Skin epidermis (tissue), 12 donors: Measurements from ENCODE around the gene RYK.
A peak's percentile ranks its signal among the peaks of the same experiment; 100 is the strongest.

Experiments
- H3K27ac ChIP-seq, 21 experiments: fragments of 200-600 bp; sonication (generic) in 11 of 21; one replicate each; pipeline ENCODE4 v1.5.0; 2020; ENCODE audit warnings: mild to moderate bottlenecking in 3 of 21, inconsistent platforms in 2 of 21, moderate library complexity in 2 of 21
- H3K4me3 ChIP-seq, 7 experiments: fragments of 200-600 bp; sonication (generic) in 2 of 7; one replicate each; pipeline ENCODE4 v1.5.0; 2020; ENCODE audit warnings: inconsistent platforms in 2 of 7, mild to moderate bottlenecking in 2 of 7, moderate library complexity in 1 of 7

The RYK gene

DNA sequence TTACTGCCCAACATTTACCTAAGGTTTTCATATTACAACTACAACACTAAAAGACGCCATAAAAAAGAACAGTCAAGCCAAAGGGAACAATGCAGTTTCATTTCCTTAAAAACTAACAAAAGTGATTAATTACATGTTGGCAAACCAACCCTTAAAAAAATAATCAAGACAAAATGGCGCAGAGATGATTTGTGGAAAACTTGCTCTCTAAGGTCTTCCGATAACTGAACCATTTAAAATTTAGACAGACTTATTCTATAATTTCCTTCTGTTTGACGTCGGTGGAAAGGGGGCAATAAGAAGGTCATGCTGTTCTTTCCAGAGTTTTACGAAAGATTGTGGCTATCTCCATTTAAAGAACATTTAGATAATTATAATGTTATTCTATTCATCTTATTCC lies 87.6 kb downstream of the RYK start:
- H3K4me3 ChIP-seq = no peak overlapping the region
- H3K27ac ChIP-seq = no peak overlapping the region

DNA sequence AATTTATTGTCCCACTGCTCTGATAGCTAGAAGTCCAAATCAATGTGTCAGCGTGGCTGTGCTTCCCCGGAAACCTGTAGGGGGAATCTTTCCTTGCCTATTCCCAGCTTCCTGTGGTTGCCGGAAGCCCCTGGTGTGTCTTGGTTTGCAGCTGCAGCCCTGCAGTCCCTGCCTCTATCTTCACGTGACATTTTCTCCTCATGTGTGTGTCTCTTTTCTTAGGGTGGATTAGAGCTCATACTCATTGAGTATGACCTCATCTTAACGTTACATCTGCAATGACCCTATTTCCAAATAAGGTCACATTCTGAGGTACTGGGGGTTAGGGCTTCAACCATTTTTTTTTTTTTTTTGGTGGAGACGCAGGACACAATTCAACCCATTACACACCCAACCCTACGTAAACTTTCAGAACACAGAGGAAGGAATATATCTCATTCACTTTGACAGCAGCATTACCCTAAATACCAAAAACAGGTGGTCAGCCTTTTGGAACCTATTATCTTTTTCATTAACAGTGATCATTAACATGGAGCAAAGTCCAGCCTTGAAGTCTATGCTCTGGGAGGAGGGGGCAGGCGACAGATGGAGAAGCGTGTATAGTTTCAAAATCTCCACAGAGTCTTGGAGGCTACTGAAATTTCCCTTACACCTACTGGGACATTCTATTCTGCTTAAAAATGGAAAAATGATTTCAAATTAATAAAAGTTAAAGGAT lies 88.6 kb downstream of the RYK start:
- H3K4me3 ChIP-seq = no peak overlapping the region
- no peak overlapping the region for H3K27ac ChIP-seq

DNA sequence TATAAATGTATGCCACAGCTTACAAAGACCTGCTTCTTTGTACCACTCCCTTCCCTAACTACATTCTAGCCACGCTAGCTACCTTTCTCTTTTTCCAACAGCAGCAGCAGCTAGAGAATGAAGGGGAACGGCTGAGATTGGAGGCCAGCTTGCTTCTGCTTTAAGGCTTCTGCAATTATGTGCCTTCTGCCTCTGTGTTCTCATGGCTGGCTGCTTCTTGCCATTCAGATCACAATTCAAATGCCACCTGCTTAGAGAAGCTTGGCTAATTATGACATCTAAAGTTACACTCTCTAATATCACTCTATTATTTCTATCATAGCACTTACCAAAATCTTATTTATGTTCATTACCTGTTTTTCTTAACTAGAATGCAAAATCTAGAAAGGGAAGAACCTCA lies 95.2 kb downstream of the RYK start:
- Histone ChIP-seq H3K4me3 (no peak overlapping the region), H3K27ac (no peak overlapping the region)

GRCh38 chr3:134153761-134154160 lies 96.9 kb downstream of the RYK start:
- H3K4me3 ChIP-seq = no peak overlapping the region

GRCh38 chr3:134150476-134150875 lies 100.2 kb downstream of the RYK start:
- Histone ChIP-seq H3K27ac (peak overlapping the region in 3 of 21 experiments; percentile 2 to 21 (median 11)), H3K4me3 (no peak overlapping the region)

More at GRCh38 chr3:134153761-134154160, 96.9 kb downstream of the RYK start:
- no peak overlapping the region for H3K27ac ChIP-seq

DNA sequence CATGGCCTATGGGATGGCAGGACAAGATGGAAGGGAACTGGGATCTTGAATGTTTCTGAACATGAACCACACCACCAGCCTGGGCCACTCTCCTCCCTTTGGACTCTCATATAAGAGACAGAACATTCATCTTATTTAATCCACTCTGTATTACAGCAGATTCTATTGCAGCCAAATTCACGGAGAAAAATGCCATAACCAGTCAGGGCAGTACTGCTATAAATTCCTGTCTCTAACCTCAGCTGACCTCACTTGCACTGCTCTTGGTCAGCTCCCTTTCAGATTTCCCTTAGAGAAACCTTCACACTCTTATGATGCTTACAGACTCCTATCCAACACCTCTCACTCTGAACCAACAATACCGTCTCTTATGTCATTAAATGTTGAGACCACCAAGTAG lies 101.4 kb downstream of the RYK start:
- Histone ChIP-seq H3K4me3 (no peak overlapping the region), H3K27ac (no peak overlapping the region)

GRCh38 chr3:134148534-134148933 lies 102.1 kb downstream of the RYK start:
- Histone ChIP-seq H3K4me3 (no peak overlapping the region), H3K27ac (no peak overlapping the region)

DNA sequence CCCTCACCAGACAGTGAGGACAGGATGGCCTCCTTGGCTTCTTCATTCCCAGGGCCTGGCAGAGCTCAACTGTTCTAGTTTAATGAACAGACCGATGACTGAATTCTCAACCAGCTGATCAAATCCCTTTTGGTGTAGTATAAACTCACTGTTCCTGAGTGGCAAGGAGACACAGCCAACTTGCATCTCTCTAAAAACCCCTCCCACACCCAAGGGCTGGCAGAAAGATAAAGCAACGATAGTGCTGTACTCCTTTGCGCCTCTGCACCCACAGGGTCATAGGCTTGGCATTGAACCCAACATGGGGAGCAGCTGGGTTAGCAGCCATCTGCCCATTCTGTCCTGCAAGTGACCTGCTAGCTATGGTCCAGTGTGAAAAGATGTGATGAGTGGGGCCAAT lies 103.2 kb downstream of the RYK start:
- H3K27ac ChIP-seq = no peak overlapping the region
- no peak overlapping the region for H3K4me3 ChIP-seq

DNA sequence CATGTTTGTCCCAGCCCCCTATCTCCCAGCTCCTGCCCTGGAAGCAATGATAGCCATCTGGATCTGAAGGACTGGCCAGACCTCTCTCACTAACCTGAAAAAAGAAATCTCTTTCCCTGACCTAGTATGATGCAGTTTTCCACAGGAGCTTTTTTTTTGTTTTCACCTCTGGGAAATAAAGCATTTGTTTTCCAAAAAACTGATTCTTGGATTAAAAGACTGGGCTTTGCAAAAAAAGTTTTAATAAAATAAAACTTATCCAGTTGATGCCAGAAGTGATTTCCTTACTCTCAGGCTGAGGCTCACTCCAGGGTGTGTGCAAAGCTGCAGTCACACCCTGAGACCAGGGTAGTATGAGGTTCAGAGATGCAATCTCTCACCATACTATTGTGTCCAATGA lies 104.0 kb downstream of the RYK start:
- H3K27ac ChIP-seq = no peak overlapping the region

GRCh38 chr3:134145183-134145582 lies 105.5 kb downstream of the RYK start:
- H3K27ac ChIP-seq = no peak overlapping the region
- H3K4me3 ChIP-seq = no peak overlapping the region

More for the DNA sequence above, 104.0 kb downstream of the RYK start:
- no peak overlapping the region for H3K4me3 ChIP-seq

DNA sequence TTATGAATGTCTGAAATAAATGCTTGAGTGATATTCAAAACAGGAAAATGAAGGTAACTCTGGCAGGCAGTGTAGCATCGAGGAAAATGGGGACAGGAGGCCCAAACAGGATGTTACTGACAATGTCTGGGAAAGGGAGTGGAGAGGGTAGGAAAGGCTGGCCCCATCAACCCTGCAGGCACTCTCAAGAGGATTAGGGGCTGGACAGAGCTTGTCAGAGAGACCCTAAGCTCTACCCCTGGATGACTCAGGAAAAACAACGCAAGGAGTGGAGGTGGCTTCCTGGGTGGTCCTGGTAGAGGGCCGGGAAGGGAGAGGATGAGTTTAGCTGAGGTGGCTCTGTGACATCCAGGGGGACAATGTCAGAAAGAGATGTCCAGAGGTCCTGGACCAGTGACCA lies 106.0 kb downstream of the RYK start:
- Histone ChIP-seq H3K27ac (peak overlapping the region in 1 of 21 experiments; percentile 50), H3K4me3 (no peak overlapping the region)

DNA sequence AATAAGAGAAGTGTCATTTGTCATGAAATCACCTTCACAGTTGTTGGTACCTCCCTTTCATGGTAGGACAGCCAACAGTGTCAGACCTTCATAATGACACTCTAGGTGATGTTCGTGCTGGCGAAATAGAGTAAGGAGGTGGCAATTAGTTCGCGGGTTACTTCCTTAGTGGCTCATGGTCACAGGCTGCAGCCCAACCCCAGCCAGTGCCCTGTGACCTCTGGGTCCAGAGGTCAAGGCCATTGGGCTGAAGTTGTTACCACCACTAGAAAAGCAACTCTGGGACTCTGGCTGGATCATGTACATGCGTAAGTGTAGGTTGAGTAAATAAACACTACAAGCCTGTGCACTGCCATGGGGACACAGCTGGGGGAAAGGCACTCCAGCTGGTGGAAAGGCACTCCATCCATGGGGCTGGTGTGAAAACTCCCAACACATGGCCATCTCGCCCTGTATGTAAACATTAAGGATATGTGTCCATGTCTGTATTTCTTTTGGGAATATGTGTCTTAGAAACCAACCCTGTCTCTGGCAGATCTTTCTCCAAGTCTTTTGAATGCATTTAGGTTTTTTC lies 106.7 kb downstream of the RYK start:
- no peak overlapping the region for H3K4me3 ChIP-seq
- peak overlapping the region in 2 of 21 experiments; percentile 25 to 50 for H3K27ac ChIP-seq

- Histone ChIP-seq H3K27ac (no peak overlapping the region), H3K4me3 (no peak overlapping the region)
Observed at GRCh38 chr3:134136604-134137003, 114.1 kb downstream of the RYK start.

DNA sequence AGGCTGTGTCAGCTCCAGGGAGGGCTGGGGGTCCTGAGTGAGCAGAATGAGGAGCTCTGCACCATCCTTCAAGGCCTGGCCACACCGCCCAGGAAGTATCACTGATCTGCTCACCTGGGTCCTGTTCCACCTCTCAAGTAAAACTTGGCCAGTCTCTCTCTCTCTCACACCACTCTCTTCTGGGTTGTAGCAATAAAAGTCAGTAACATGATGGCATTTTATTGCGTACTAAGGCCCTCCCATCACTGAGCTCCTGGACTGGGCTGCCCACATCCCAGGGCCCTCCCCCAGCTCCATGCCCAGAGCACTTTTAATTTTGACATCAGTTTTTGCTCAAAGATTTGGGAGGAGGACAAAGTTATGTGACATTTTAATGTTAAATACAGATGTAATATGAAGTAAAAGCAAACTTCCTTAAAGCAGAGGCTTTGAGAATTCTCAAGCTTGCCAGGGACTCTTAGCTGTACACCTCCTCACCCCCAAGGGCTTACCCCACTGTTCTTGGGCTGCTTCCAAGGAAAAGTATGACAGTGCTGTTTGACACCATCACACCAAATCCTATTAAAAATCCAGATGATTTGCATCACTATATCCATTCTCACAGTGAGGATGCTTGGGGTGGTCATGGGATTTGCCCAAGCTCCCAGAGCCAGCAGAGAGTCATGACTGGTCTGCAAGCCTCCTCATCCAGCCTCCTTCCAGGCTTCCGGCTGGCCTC lies 115.8 kb downstream of the RYK start:
- Histone ChIP-seq H3K27ac (no peak overlapping the region), H3K4me3 (no peak overlapping the region)

DNA sequence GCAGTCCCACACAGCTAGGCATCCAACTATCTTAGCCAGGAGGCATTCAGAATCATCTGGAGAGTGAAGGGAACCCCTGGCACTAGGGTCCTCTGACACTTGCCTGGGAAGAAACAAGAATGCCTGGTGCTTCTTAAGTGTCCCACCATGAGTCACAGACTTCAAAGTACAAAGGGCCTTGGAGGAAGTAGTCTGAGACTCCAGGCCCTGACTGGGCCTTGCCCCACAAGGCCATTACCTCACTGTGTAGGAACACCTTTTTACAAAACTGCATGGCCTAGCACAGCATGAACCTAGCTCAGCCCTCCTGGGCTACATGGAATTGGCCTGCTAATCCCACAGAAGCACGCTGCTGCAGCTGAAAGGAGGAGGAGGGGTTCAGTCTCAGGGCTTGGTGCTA lies 116.4 kb downstream of the RYK start:
- H3K27ac ChIP-seq = no peak overlapping the region
- no peak overlapping the region for H3K4me3 ChIP-seq

DNA sequence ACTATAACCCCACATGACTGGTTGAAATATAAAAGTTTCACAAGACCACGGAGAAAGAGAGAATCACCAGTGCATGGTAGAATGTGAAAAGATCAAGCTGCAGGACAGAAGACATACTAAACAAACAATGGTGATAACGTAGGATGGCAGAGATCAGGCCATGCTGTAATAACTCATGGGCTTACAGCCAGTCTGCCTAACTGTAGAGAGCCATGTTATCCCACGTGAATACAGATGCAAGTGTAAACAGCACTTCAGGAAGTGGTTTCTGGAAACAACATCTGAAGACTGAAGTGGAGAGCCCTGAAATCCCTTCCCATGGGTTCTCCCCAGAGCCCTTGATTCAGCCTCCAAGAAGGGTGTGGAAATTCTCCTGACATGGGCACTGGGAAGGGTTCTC lies 117.7 kb downstream of the RYK start:
- H3K27ac ChIP-seq = no peak overlapping the region
- H3K4me3 ChIP-seq = no peak overlapping the region

- Histone ChIP-seq H3K4me3 (no peak overlapping the region), H3K27ac (no peak overlapping the region)
Observed at GRCh38 chr3:134126153-134126552, 124.5 kb downstream of the RYK start.

GRCh38 chr3:134114726-134115125 lies 135.9 kb downstream of the RYK start:
- Histone ChIP-seq H3K27ac (no peak overlapping the region), H3K4me3 (no peak overlapping the region)

GRCh38 chr3:134111616-134112015 lies 139.0 kb downstream of the RYK start:
- no peak overlapping the region for H3K4me3 ChIP-seq
- no peak overlapping the region for H3K27ac ChIP-seq

DNA sequence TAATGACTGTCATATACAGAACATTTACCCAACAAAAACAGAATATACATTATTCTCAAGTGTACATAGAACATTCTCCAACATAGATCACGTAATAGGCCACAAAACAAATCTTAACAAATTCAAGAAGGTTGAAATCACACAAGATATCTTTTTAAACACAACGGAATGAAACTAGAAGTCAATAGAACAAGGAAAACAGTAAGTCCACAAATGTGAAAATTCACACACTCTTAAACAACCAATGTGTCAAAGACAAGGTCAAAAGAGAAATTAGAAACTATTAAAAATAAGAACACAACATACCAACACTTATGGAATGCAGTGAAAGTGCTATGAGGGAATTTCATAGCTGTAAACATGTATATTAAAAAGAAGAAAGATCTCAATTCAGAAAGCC lies 139.7 kb downstream of the RYK start:
- H3K4me3 ChIP-seq = no peak overlapping the region
- no peak overlapping the region for H3K27ac ChIP-seq
